Dedifferentiated amniotic fluid mesenchymal stem cell (primary cell): ENCODE data around the gene RRN3.
"Not testable (repeated sequence)": the region's sequence is repeated elsewhere in the genome, so short reads cannot be mapped to it uniquely, and the experiment has no call there.

Experiments used
- DNase-seq: peaks from one replicate; pipeline ENCODE4 v3.0.0-alpha.2; 2016; ENCODE audit errors: extremely low spot score

RRN3 gene

GRCh38 chr16:15093955-15094827 lies at the start of gene RRN3:
RRN3 (minus strand) TSS chr16:15094272; CDS start chr16:15094233, 39 bp downstream.
- peak; percentile 90 for DNase-seq

- DNase-seq = not testable (repeated sequence)
Observed at GRCh38 chr16:15143601-15144091, 49.6 kb upstream of the RRN3 start.

GRCh38 chr16:15142891-15143600 lies 49.0 kb upstream of the RRN3 start:
- DNase-seq = not testable (repeated sequence)

GRCh38 chr16:15142107-15142890 lies 48.2 kb upstream of the RRN3 start:
- not testable (repeated sequence) for DNase-seq

GRCh38 chr16:15141586-15141985 lies 47.5 kb upstream of the RRN3 start:
- no peak for DNase-seq

- not testable (repeated sequence) for DNase-seq
Observed at GRCh38 chr16:15140444-15141365, 46.6 kb upstream of the RRN3 start.

GRCh38 chr16:15137514-15137913 lies 43.4 kb upstream of the RRN3 start:
- DNase-seq = not testable (repeated sequence)

GRCh38 chr16:15135483-15136360 lies 41.6 kb upstream of the RRN3 start:
- DNase-seq = not testable (repeated sequence)

GRCh38 chr16:15134752-15135482 lies 40.8 kb upstream of the RRN3 start:
- not testable (repeated sequence) for DNase-seq

- DNase-seq = not testable (repeated sequence)
Observed at GRCh38 chr16:15133554-15133953, 39.5 kb upstream of the RRN3 start.

- DNase-seq = not testable (repeated sequence)
Observed at GRCh38 chr16:15132719-15133428, 38.8 kb upstream of the RRN3 start.

- not testable (repeated sequence) for DNase-seq
Observed at GRCh38 chr16:15130943-15131700, 37.0 kb upstream of the RRN3 start.

GRCh38 chr16:15130256-15130932 lies 36.3 kb upstream of the RRN3 start:
- not testable (repeated sequence) for DNase-seq

- not testable (repeated sequence) for DNase-seq
Observed at GRCh38 chr16:15127641-15128425, 33.8 kb upstream of the RRN3 start.

- DNase-seq = not testable (repeated sequence)
Observed at GRCh38 chr16:15100372-15100987, 6.4 kb upstream of the RRN3 start.
